Pancreas (tissue), 10 donors: ENCODE results near the gene YRDC. TPM values are rescaled to one million over a fixed set of nuclear protein-coding genes. Genes with fewer than 3 reads are reported as not detected.

Source experiments
- ATAC-seq, 4 donors: fragments of 200-7000 bp; cut with Tn5 transposase; one replicate each; pipeline versions ENCODE4 v1.8.0 to v1.9.1; 2020; ENCODE audit warnings: mild to moderate bottlenecking in 4 of 4, moderate library complexity in 4 of 4
- DNase-seq, 6 donors: peaks; one replicate each; pipeline ENCODE4 v3.0.0-alpha.2; 2020
- FAIRE-seq: peaks from 2 replicates; lab custom pipeline; 2012; peaks lifted over from hg19 to GRCh38; lab: Jason Lieb, UNC
- H3K27ac ChIP-seq, 4 donors: fragments of 200-600 bp; sonication (generic); 1 replicate in 3 of 4; 2 replicates in 1 of 4; pipeline versions ENCODE4 v1.5.0 to v1.8.0; 2020
- H3K27me3 ChIP-seq, 4 donors: fragments of 200-600 bp; one replicate each; pipeline ENCODE4 v1.8.0; 2021
- H3K36me3 ChIP-seq, 3 donors: fragments of 200-600 bp; sonication (generic) in 1 of 3; one replicate each; pipeline versions ENCODE4 v1.5.0 to v1.8.0; 2020 to 2021
- H3K4me1 ChIP-seq, 3 donors: fragments of 200-600 bp; one replicate each; pipeline ENCODE4 v1.8.0; 2021
- H3K4me3 ChIP-seq, 4 donors: fragments of 200-600 bp; sonication (generic) in 2 of 4; one replicate each; pipeline versions ENCODE4 v1.5.0 to v1.8.0; 2020 to 2021
- H3K9me3 ChIP-seq, 4 donors: fragments of 200-600 bp; one replicate each; pipeline ENCODE4 v1.8.0; 2021
- WGBS, 2 donors: extraction: QIAGEN DNeasy Blood & Tissue Kit; methylation state at CpG; one replicate each; pipeline ENCODE4 v1.1.7; 2013; 5-methylcytosine and 5-hydroxymethylcytosine counted together
- intact Hi-C, 3 donors: fragments of 100-400 bp; cut with DNase I; formaldehyde crosslinking; loops; one replicate each; pipeline versions ENCODE4 v1.11.1 to v1.14.2; 2022
- polyA plus RNA-seq, 2 donors: library from polyadenylated mRNA; stranded (reverse); fragments of 200-250 nt; gene quantifications; one replicate each; pipeline ENCODE4 v1.2.3, GENCODE V29; 2013
- total RNA-seq, 6 donors: library from RNA; stranded (reverse); fragmentation: NEBNext Ultra II Directional in 4 of 6; extraction: Animal tissue kit (Norgen Biotek cat#: 25700) in 4 of 6; gene quantifications; one replicate each; pipeline versions ENCODE4 v1.2.1 to v1.2.4, GENCODE V29; 2021 to 2023
- TF ChIP-seq, protein P1 (sequence below), 4 donors: fragments of 200-600 bp; sonication (generic) in 3 of 4; IDR thresholded peaks; one replicate each; pipeline versions ENCODE4 v1.5.0 to v1.8.0; 2021; ENCODE audit warnings: antibody characterized with exemption in 4 of 4
- donor health status: healthy with polysubstance abuse.
- donor health status: DM: no; HTN: no; CAD: no; lungs with moderate emphysema.
- donor health status: DM: no; HTN: no; CAD: no.
- donor health status: control.
- donor health status: control.
- donor health status: Bipolar disorder and iron deficiency.
- donor health status: DM: yes; HTN: yes; CAD: no.
- donor health status: DM: no; HTN: no; CAD: no.
- donor health status: DM: no; HTN: no; CAD: no.
- donor health status: DM: yes; HTN: yes; CAD: no.

Gene YRDC
- total and polyA plus RNA-seq, 8 donors, result 4.8 to 11.9 (median 6.2) TPM

DNA sequence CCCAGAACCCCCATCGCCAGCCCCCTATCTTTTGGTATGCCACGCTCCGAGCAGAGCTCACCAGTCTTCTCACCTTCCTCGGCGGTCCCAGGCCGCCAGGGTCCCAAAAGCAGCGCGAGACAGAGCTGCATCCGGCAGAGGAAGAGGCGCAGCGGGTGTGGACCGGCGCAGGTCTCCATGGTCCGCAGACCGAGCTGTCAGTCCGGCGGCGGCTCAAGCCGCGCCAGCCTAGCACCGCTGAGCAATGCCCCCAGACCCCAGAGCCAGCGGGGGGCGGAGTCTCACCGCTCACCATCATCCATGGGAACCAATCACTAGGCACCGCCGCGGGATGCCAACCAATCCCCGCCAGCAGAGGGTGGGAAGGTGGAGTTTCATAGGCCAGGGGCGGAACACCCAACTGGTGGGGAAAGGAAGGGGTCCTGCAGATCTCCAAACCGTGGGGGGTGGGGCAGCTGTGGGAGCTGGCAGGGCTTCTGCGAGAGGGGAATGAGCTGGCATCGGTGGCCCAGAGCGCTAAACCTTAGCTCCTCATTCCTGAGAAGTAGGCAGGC lies 43.0 kb downstream of the YRDC start, which contains the start of gene EPHA10:
EPHA10 (minus strand) TSS at position 233 of the 554 bp plus-strand sequence; CDS start at position 179, 54 bp downstream.
- Histone ChIP-seq H3K4me1 (no peaks in the 10 kb centered on the region), H3K9me3 (no peaks in the 10 kb centered on the region), H3K4me3 (no peak within 1 kb of the TSS), H3K27me3 (peaks cover 0 to 35% (median 3%) of the 10 kb centered on the region in 4 donors), H3K36me3 (no peaks in the 10 kb centered on the region), H3K27ac (no peak within 1 kb of the TSS)
- no peak for FAIRE-seq
- peak in 2 of 4 donors; percentile 39 to 52 for ATAC-seq
- intact Hi-C loops, result no loop called here
- DNase-seq, result no peak
- TF ChIP-seq, protein P1, sequence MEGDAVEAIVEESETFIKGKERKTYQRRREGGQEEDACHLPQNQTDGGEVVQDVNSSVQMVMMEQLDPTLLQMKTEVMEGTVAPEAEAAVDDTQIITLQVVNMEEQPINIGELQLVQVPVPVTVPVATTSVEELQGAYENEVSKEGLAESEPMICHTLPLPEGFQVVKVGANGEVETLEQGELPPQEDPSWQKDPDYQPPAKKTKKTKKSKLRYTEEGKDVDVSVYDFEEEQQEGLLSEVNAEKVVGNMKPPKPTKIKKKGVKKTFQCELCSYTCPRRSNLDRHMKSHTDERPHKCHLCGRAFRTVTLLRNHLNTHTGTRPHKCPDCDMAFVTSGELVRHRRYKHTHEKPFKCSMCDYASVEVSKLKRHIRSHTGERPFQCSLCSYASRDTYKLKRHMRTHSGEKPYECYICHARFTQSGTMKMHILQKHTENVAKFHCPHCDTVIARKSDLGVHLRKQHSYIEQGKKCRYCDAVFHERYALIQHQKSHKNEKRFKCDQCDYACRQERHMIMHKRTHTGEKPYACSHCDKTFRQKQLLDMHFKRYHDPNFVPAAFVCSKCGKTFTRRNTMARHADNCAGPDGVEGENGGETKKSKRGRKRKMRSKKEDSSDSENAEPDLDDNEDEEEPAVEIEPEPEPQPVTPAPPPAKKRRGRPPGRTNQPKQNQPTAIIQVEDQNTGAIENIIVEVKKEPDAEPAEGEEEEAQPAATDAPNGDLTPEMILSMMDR (IDR thresholded peaks at IDR 0.05), result no peak
- 3 to 4% methylated on average over 33 of the region's 33 CpGs for WGBS, 2 donors

GRCh38 chr1:37764414-37764825 lies 43.6 kb downstream of the YRDC start:
- TF ChIP-seq, protein P1 (IDR thresholded peaks at IDR 0.05), result no peak
- no peaks in the 10 kb centered on the region for H3K36me3 ChIP-seq
- peaks cover 0 to 41% (median 3%) of the 10 kb centered on the region in 4 donors for H3K27me3 ChIP-seq
- no peak for FAIRE-seq
- H3K27ac ChIP-seq, result no peak overlapping the region
- H3K4me3 ChIP-seq, result no peak overlapping the region
- 6% methylated on average over 29 of the region's 29 CpGs for WGBS, 2 donors
- no peaks in the 10 kb centered on the region for H3K9me3 ChIP-seq
- DNase-seq, result peak in 5 of 6 donors; percentile 28 to 68 (median 46)
- ATAC-seq, result peak; percentile 63 to 92 (median 78)
- intact Hi-C loops, result no loop called here
- no peaks in the 10 kb centered on the region for H3K4me1 ChIP-seq

DNA sequence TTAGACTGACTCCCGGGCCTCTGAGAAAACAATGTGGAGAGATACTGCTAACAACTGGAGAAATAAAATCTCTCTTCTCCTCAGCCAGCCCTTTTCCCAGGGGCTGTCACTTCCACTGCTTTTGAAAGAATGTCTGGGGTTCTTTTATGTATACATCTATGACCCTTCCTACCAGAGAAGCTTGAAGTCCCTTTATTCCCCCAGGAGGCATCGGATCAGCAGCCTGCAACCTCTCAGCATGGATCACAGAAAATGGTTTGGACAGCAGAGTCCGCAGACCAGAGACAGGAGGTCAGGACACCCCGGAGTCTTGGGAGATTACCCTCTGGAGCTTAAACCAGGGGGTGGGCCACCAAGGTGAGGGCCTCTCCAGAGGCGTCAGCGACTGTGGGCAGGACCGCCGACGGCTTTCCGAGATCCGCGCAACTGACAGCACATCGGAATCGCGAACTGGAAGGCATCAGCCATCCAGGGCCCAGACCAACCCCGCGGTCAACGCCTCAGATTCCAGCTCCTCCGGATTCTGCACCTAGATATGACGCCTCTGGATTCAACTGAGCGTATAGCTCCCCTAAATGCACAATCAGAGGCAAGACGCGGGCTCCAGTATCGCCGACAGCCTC lies 44.1 kb downstream of the YRDC start:
- DNase-seq, result no peak
- Histone ChIP-seq H3K27ac (no peak overlapping the region), H3K36me3 (no peaks in the 10 kb centered on the region), H3K27me3 (peaks cover 0 to 41% (median 3%) of the 10 kb centered on the region in 4 donors), H3K4me3 (no peak overlapping the region), H3K4me1 (no peaks in the 10 kb centered on the region), H3K9me3 (no peaks in the 10 kb centered on the region)
- ATAC-seq, result no peak
- intact Hi-C loops, result no loop called here
- no peak for FAIRE-seq
- TF ChIP-seq, protein P1 (IDR thresholded peaks at IDR 0.05), result no peak
- 15 to 20% methylated on average over 25 of the region's 25 CpGs for WGBS, 2 donors

GRCh38 chr1:37762516-37762915 lies 45.5 kb downstream of the YRDC start:
- Histone ChIP-seq H3K36me3 (no peaks in the 10 kb centered on the region), H3K4me1 (no peaks in the 10 kb centered on the region), H3K9me3 (no peaks in the 10 kb centered on the region), H3K27me3 (peaks cover 0 to 41% (median 3%) of the 10 kb centered on the region in 4 donors), H3K27ac (no peak overlapping the region), H3K4me3 (no peak overlapping the region)
- DNase-seq (no peak), FAIRE-seq (no peak), ATAC-seq (no peak)
- intact Hi-C loops, result no loop called here
- 38 to 43% methylated on average over 2 of the region's 2 CpGs for WGBS, 2 donors
- TF ChIP-seq, protein P1 (IDR thresholded peaks at IDR 0.05), result no peak
